SHP77 treated with DMSO at 0.1 percent for 48 hours (cell line): ENCODE data around the gene TRIM29.

ENCODE experiments used
- DNase-seq: peaks from one replicate; lab custom pipeline; 2025; lab: John Stamatoyannopoulos, UW

TRIM29 gene

GRCh38 chr11:120122924-120123683 is 14.8 kb downstream of the TRIM29 start:
- no peak for DNase-seq

GRCh38 chr11:120121914-120122473 is 15.9 kb downstream of the TRIM29 start:
- DNase-seq: no peak

GRCh38 chr11:120121336-120121735 is 16.6 kb downstream of the TRIM29 start:
- DNase-seq: no peak

- DNase-seq: no peak
Measured at GRCh38 chr11:120120805-120121335, 17.0 kb downstream of the TRIM29 start.

- DNase-seq: no peak
Measured at GRCh38 chr11:120119121-120119520, 18.8 kb downstream of the TRIM29 start.

GRCh38 chr11:120117991-120118390 is 19.9 kb downstream of the TRIM29 start:
- no peak for DNase-seq

GRCh38 chr11:120116966-120117365 is 20.9 kb downstream of the TRIM29 start:
- DNase-seq: no peak

- no peak for DNase-seq
Measured at GRCh38 chr11:120115272-120116000, 22.5 kb downstream of the TRIM29 start.

GRCh38 chr11:120112174-120112796 is 25.6 kb downstream of the TRIM29 start:
- DNase-seq: no peak

- no peak for DNase-seq
Measured at GRCh38 chr11:120109531-120109930, 28.4 kb downstream of the TRIM29 start.

GRCh38 chr11:120108785-120109168 is 29.1 kb downstream of the TRIM29 start:
- DNase-seq: no peak

GRCh38 chr11:120108154-120108784 is 29.6 kb downstream of the TRIM29 start:
- no peak for DNase-seq

- no peak for DNase-seq
Measured at GRCh38 chr11:120107692-120108091, 30.2 kb downstream of the TRIM29 start.

GRCh38 chr11:120106354-120107150 is 31.4 kb downstream of the TRIM29 start:
- DNase-seq: no peak

- no peak for DNase-seq
Measured at GRCh38 chr11:120105576-120105975, 32.3 kb downstream of the TRIM29 start.

- DNase-seq: no peak
Measured at GRCh38 chr11:120104041-120104565, 33.8 kb downstream of the TRIM29 start.

GRCh38 chr11:120102864-120103122 is 35.1 kb downstream of the TRIM29 start:
- DNase-seq: no peak

GRCh38 chr11:120102050-120102863 is 35.7 kb downstream of the TRIM29 start:
- DNase-seq: no peak

GRCh38 chr11:120098503-120099020 is 39.4 kb downstream of the TRIM29 start:
- no peak for DNase-seq
